Astrocyte of the cerebellum (primary cell): ENCODE results near the gene TIMM44.

Experiments
- DNase-seq: peaks from one replicate; pipeline ENCODE4 v3.0.0-alpha.2; 2011; ENCODE audit warnings: low read depth
- H3K4me3 ChIP-seq: 2 replicates; pipeline ENCODE4 v1.5.1; 2011; ENCODE audit warnings: mild to moderate bottlenecking, low read depth, low read length, moderate library complexity
- in situ Hi-C: cut with HindIII; loops from 2 replicates; pipeline ENCODE4 v1.10.0; 2017; ENCODE audit warnings: low sequenced_read_pairs
- TF ChIP-seq, protein P1 (sequence below): IDR thresholded peaks from 2 replicates; pipeline ENCODE4 v1.5.1; 2012; ENCODE audit warnings: low read length, low read depth, moderate library complexity, mild to moderate bottlenecking; ENCODE audit errors: missing control alignments

The TIMM44 gene

DNA sequence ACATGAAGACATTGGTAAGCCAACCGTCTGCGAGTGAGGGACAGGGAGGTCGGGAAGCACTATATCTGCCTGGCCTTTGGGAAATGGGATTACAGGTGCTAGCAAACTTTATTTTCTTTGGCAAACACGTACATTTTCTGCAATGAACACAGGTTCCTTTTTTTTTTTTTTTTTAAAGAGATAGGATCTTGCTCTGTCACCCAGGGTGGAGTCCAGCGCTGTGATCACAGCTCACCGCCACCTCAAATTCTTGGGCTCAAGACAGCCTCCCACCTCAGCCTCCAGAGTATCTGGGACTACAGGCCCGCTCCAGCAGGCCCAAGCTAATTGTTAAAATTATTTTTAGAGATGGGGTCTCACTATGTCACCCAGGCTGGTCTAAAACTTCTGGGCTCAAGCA, 37.7 kb upstream of the TIMM44 start:
- TF ChIP-seq, protein P1, sequence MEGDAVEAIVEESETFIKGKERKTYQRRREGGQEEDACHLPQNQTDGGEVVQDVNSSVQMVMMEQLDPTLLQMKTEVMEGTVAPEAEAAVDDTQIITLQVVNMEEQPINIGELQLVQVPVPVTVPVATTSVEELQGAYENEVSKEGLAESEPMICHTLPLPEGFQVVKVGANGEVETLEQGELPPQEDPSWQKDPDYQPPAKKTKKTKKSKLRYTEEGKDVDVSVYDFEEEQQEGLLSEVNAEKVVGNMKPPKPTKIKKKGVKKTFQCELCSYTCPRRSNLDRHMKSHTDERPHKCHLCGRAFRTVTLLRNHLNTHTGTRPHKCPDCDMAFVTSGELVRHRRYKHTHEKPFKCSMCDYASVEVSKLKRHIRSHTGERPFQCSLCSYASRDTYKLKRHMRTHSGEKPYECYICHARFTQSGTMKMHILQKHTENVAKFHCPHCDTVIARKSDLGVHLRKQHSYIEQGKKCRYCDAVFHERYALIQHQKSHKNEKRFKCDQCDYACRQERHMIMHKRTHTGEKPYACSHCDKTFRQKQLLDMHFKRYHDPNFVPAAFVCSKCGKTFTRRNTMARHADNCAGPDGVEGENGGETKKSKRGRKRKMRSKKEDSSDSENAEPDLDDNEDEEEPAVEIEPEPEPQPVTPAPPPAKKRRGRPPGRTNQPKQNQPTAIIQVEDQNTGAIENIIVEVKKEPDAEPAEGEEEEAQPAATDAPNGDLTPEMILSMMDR, result no peak
- in situ Hi-C loops, result no loop called here
- no peak for DNase-seq
- no peak overlapping the region for H3K4me3 ChIP-seq

DNA sequence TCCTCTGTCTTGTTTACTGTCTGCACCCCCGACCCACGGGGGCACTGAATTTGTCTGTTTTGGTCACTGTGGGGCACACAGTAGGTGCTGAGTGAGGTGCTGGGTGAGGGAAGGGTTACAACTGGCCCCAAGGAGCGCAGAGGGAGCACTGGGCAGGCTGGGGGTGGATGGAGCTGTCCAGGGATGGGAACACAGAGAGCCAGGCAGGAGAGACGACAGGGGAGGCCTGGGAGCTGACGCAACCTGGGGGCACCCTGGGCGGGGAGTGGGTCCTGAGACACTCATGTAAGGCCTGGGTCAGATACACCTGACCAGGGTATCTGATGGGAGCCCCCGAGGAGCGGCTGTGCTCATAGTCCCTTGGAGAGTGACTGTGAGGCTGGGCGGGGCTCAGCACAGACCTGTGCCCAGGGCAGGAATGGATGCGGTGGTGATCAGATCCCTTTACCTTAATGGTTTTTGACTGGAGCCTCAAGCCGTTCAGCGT, 37.2 kb upstream of the TIMM44 start:
- no peak for DNase-seq
- in situ Hi-C loops, result no loop called here
- TF ChIP-seq, protein P1, result no peak
- no peak overlapping the region for H3K4me3 ChIP-seq

- no peak for DNase-seq
- TF ChIP-seq, protein P1, result no peak
- in situ Hi-C loops, result no loop called here
Measured at GRCh38 chr19:7980168-7980567, 36.7 kb upstream of the TIMM44 start.

DNA sequence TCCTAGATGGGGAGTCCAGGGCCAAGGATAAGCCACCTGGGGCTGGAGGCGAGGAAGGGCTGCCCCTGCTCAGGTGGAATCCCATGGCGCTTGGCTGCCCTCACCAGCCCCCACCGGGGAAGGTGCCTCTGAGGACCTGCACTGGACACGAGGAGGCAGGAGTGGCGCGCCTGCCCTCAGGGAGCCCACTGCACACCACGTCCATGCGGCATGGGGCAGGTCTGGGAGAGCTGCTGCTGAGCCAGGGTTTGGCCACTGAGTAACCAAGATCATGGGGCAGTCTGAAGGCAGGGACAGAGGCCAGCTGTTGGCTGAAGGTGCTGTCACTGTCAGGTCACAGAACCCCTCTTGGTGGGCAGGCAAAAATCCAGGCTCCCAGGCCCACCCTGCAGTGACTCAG, 36.1 kb upstream of the TIMM44 start:
- no peak overlapping the region for H3K4me3 ChIP-seq
- in situ Hi-C loops, result no loop called here
- DNase-seq, result no peak
- TF ChIP-seq, protein P1, result no peak

More at GRCh38 chr19:7980168-7980567, 36.7 kb upstream of the TIMM44 start:
- no peak overlapping the region for H3K4me3 ChIP-seq

DNA sequence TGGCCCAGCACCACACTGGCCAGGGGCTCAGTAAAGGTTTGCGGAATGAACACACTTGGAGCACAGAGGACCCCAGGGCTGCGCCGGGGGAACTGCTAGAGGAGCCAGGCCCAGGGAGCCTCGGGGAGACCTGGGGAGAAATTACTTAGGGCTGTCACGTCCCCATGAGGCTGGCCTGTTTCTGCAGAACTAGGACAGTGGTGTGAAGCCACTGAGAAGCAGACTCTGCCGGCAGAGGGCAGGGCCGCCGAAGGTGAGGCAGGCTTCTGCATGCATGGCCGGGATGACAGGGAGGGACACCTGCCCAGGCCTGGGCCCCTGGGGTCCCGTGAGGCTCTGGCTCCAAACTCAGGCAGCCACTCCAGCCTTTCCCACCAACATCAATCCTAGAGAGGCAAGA, 35.5 kb upstream of the TIMM44 start:
- no peak for DNase-seq
- no peak overlapping the region for H3K4me3 ChIP-seq
- TF ChIP-seq, protein P1, result no peak
- in situ Hi-C loops, result no loop called here

GRCh38 chr19:7978179-7978825, 34.8 kb upstream of the TIMM44 start:
- no peak for DNase-seq
- TF ChIP-seq, protein P1, result no peak
- H3K4me3 ChIP-seq, result no peak overlapping the region
- in situ Hi-C loops, result no loop called here

DNA sequence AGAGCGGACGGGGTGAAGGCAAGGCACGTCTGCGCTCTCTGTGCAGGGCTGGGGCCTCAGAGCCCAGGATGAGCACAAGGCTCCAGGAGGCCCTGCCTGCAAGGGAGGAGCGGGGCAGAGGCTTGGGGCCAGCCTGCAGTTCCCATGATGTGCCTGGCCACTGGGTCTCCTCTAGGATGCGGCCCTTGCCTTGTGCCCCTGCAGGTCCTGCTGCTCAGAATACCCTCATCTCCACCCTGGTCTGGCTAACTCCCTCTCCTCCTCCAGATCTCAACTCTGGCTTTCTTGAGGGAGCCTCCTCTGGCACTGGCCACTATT, 34.2 kb upstream of the TIMM44 start:
- in situ Hi-C loops, result no loop called here
- TF ChIP-seq, protein P1, result no peak
- H3K4me3 ChIP-seq, result no peak overlapping the region
- no peak for DNase-seq
